Measurements from ENCODE around the gene SH2D4B.

The SH2D4B gene

DNA sequence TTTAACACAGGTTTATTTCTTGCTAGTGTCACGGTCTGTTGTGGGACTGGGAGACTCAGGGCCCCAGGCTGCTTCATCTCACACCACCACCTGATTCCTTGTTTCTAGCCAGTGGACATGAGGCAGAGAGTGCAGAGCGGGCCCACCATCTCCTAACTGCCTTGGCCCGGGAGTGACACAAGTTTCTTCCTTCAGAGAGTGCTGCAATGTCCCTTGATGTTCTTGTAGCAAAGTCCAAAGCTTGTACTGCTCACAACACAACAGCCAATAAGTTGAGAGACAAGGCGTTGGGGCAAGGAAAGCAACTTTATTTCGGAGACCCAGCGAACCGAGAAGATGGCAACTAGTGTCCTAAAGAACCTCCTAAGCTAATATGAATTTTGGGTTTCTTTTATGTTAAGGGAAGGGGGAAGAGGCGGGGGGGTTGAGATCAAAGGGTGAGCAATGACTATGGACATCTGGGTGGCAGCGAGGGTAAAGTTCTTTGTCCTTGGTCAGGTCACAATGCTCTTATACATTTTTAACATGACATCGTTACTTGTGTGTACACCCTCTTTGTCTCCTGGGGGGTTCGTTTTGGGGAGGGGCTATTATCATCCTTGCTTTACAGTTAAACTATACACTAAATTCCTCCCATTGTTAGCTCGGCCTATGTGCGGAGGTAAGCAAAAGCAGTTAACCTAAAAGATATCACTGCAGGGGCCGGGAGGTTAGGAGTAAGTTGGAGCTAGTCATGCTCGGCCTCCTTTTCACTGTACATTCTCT is 31.6 kb downstream of the SH2D4B start:
- no peak for DNase-seq (ENCODE audit: extremely low spot score)
- ChIA-PET POLR2A (no interaction called here), CTCF (interaction anchor here (0.5 to 1.2 kb wide), 3 partner anchors 11 to 223 kb away, joined by 3 read pairs; no protein-coding TSS in a partner anchor)
- TF ChIP-seq, protein P1, sequence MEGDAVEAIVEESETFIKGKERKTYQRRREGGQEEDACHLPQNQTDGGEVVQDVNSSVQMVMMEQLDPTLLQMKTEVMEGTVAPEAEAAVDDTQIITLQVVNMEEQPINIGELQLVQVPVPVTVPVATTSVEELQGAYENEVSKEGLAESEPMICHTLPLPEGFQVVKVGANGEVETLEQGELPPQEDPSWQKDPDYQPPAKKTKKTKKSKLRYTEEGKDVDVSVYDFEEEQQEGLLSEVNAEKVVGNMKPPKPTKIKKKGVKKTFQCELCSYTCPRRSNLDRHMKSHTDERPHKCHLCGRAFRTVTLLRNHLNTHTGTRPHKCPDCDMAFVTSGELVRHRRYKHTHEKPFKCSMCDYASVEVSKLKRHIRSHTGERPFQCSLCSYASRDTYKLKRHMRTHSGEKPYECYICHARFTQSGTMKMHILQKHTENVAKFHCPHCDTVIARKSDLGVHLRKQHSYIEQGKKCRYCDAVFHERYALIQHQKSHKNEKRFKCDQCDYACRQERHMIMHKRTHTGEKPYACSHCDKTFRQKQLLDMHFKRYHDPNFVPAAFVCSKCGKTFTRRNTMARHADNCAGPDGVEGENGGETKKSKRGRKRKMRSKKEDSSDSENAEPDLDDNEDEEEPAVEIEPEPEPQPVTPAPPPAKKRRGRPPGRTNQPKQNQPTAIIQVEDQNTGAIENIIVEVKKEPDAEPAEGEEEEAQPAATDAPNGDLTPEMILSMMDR (IDR thresholded peaks at IDR 0.05; ENCODE audit: control extremely low read depth, extremely low read depth, low read depth, missing control alignments) = no peak

DNA sequence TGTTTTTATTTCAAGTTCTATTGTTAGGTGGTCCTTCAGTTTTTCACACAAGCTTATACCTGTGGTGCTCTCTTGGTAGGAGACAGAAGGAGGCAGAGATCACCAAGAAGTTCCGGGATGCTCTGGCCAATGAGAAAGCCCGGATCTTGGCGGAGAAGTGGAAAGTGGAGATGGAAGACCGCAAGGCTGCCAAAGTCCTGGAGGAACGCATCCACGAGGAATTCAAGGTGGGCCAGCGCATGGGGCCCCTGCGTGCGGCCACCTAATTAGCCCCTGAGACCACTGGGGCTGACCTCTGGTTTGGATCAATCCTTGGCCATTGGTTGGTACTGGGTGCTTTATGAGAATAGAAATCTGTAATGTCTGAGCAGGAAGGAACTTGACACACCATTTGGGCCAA is 33.6 kb downstream of the SH2D4B start:
- DNase-seq (ENCODE audit: extremely low spot score) = no peak
- ChIA-PET POLR2A (no interaction called here), CTCF (interaction anchor here (2.0 kb wide), 1 partner anchor 15 kb away, joined by 6 read pairs; no protein-coding TSS in a partner anchor)
- TF ChIP-seq, protein P1 (IDR thresholded peaks at IDR 0.05; ENCODE audit: control extremely low read depth, extremely low read depth, low read depth, missing control alignments) = no peak

DNA sequence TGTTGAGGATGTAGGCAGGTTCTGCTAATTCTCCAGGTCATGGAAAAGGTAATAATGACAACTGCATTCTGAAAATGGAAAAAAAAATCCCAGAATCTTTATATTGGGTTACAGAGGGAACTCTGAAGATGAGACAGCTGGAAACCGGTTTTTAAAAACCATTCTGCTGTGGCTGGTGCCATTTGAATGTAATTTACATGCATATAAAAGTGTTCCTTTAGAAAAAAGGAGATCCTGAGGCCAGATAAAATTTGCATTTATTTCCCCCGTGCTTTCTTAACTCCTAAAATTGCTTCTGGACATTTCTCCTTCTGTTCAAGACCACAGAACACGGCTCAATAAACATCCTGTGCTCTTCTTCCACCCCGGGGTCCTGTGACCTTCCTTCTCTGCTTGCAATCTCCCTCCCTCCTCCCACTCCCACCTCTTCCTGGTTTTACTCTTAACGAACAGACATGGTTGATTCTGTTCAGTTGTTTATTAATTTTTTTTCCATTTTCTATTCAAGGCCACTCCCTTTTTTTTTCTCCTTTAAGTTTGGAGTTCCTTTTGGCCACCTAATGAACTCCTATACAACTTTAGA is 41.6 kb downstream of the SH2D4B start:
- POLR2A ChIA-PET = no interaction called here
- TF ChIP-seq, protein P1 (IDR thresholded peaks at IDR 0.05; ENCODE audit: control extremely low read depth, extremely low read depth, low read depth, missing control alignments) = no peak
- no peak for DNase-seq (ENCODE audit: extremely low spot score)
- CTCF ChIA-PET = interaction anchor here (1.3 to 1.6 kb wide), 2 partner anchors 19 to 83 kb away, joined by 6 to 7 read pairs; no protein-coding TSS in a partner anchor

DNA sequence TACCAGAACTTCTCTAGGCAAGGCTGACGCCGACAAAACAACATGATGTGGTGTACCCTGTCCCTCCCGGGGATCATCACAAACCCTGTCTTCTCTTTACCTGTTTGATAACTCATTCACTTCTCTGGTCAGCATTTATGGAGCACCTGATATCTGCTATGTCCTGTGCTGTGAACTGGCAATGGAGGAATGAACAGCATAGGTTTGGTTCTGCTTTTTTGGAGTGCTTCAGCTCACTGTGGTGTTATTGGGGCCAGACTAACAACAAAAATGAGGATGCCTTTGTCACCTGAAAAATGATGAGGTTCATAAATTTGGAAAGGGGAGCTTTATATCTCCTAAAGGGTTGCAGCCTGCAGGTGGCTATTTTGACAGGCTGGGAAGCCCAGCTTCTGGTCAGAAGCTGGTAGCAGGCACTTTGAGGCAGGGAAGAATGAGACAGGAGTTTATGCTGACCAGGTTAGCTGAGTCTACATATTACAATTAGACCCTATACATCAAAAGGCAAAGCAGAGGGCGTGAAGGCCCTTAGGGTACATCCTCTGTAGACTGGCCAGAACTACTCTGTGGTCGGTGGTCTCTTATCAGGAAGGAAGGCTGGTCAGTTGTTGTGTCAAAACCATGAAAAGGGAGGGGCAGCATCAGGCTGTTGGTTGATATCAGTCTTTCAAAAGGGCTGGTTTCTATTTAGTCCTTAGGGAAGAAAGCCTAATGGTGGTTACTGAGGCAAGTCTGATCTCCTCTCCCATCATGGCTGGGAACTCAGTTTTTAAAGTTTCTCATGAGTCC is 42.3 kb downstream of the SH2D4B start:
- DNase-seq (ENCODE audit: extremely low spot score) = no peak
- CTCF ChIA-PET = interaction anchor here (1.1 to 2.1 kb wide), 4 partner anchors 10 to 30 kb away, joined by 3 to 7 read pairs (median 4); no protein-coding TSS in a partner anchor
- POLR2A ChIA-PET = no interaction called here
- TF ChIP-seq, protein P1 (IDR thresholded peaks at IDR 0.05; ENCODE audit: control extremely low read depth, extremely low read depth, low read depth, missing control alignments) = no peak

DNA sequence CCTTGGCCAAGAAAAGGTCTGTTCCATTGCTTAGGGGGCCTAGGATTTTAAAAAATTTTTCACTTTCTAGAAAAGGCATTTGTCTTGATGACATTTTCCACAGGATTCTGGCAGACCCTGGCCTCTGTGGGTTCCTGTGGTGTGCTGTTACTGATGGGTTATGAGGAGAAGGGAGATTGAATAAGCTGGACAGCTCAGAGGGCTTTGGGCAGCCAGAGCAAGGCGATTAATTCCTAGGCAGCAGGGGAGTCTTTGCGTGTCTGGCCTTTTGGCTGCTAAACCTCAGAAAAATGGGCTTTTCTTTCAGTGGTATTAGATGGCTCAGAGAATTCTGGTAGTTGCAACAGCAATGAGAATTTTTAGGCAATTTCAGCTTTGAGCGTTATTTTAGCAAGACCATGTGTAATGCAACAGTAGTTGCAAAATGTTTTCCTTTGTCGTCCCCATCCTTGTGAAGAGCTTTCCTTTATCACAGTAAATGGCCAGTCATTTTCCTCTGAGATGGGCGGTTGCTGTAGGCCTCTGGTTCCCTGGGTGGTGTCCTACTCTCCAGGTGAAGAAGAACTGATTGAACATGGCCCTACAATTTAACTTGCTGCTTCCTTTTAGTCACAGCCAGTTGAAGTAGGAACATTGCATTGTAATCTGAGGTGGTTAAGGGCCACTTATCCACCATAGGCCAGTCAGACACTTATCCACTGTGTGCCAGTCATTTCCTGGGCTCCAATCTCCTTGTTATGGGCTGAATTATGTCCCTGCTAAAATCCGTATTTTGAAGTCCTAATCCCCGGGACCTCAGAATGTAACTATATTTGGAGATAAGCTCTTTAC is 43.2 kb downstream of the SH2D4B start:
- no peak for DNase-seq (ENCODE audit: extremely low spot score)
- POLR2A ChIA-PET = no interaction called here
- CTCF ChIA-PET = interaction anchor here (1.1 to 2.1 kb wide), 4 partner anchors 11 to 31 kb away, joined by 3 to 7 read pairs (median 4); no protein-coding TSS in a partner anchor
- TF ChIP-seq, protein P1 (IDR thresholded peaks at IDR 0.05; ENCODE audit: control extremely low read depth, extremely low read depth, low read depth, missing control alignments) = no peak

All from GM10248 (cell line).